ENCODE measurements around the gene RNF150. TPM values are rescaled to one million over a fixed set of nuclear protein-coding genes. Genes with fewer than 3 reads are reported as not detected.
"Not testable (repeated sequence)": the region's sequence is repeated elsewhere in the genome, so short reads cannot be mapped to it uniquely, and the experiment has no call there.

The RNF150 gene
- total and polyA plus RNA-seq, 7 donors: 0.46 to 69.0 (median 53.2) TPM

- no peak for DNase-seq
- no peaks in the 10 kb centered on the region for H3K9me3 ChIP-seq
- no peaks in the 10 kb centered on the region for H3K27me3 ChIP-seq
- H3K4me3 ChIP-seq: no peak overlapping the region
- WGBS, 2 donors: 89 to 92% methylated on average over 2 of the region's 2 CpGs
- peaks cover 0 to 18% (median 6%) of the 10 kb centered on the region in 4 donors for H3K4me1 ChIP-seq
- intact Hi-C loops (cut with DNase I): no loop called here
- no peak overlapping the region for H3K27ac ChIP-seq
- no peaks in the 10 kb centered on the region for H3K36me3 ChIP-seq
- no peak for TF ChIP-seq CTCF (IDR thresholded peaks at IDR 0.05)
- TF ChIP-seq EP300 (IDR thresholded peaks at IDR 0.05): no peak
- no peak for TF ChIP-seq POLR2AphosphoS5 (IDR thresholded peaks at IDR 0.05)
- no peak for TF ChIP-seq POLR2A (IDR thresholded peaks at IDR 0.05)
Observed at GRCh38 chr4:141054446-141054845, 78.8 kb downstream of the RNF150 start.

GRCh38 chr4:141050999-141051398 is 82.3 kb downstream of the RNF150 start:
- H3K27ac ChIP-seq; H3K4me3 ChIP-seq; intact Hi-C loops (cut with DNase I); DNase-seq; H3K9me3 ChIP-seq; H3K27me3 ChIP-seq; H3K36me3 ChIP-seq: not testable (repeated sequence)
- H3K4me1 ChIP-seq: peaks cover 0 to 34% (median 27%) of the 10 kb centered on the region in 4 donors
- 90% methylated on average over 1 of the region's 1 CpG for WGBS, 2 donors

- Histone ChIP-seq H3K36me3 (no peaks in the 10 kb centered on the region), H3K9me3 (no peaks in the 10 kb centered on the region), H3K4me1 (peaks cover 0 to 58% (median 34%) of the 10 kb centered on the region in 4 donors), H3K4me3 (no peak overlapping the region), H3K27ac (peak overlapping the region; percentile 51 to 82 (median 67)), H3K27me3 (no peaks in the 10 kb centered on the region)
- no peak for TF ChIP-seq POLR2A (IDR thresholded peaks at IDR 0.05)
- no peak for TF ChIP-seq CTCF (IDR thresholded peaks at IDR 0.05)
- TF ChIP-seq EP300 (IDR thresholded peaks at IDR 0.05): no peak
- peak in 3 of 4 donors; percentile 50 to 65 (median 58) for TF ChIP-seq POLR2AphosphoS5 (IDR thresholded peaks at IDR 0.05)
- no peak for DNase-seq
- intact Hi-C loops (cut with DNase I): no loop called here
- WGBS, 2 donors: 63 to 71% methylated on average over 7 of the region's 7 CpGs
Observed at GRCh38 chr4:141047228-141047884, 85.9 kb downstream of the RNF150 start.

GRCh38 chr4:141046255-141046654 is 87.0 kb downstream of the RNF150 start:
- no peaks in the 10 kb centered on the region for H3K27me3 ChIP-seq
- H3K9me3 ChIP-seq: no peaks in the 10 kb centered on the region
- peak overlapping the region; percentile 51 to 82 (median 67) for H3K27ac ChIP-seq
- no peaks in the 10 kb centered on the region for H3K36me3 ChIP-seq
- DNase-seq: peak; percentile 78
- WGBS, 2 donors: 57 to 58% methylated on average over 3 of the region's 3 CpGs
- no peak for TF ChIP-seq CTCF (IDR thresholded peaks at IDR 0.05)
- TF ChIP-seq POLR2AphosphoS5 (IDR thresholded peaks at IDR 0.05): peak in 3 of 4 donors; percentile 54 to 77 (median 57)
- TF ChIP-seq EP300 (IDR thresholded peaks at IDR 0.05): peak in 2 of 4 donors; percentile 34 to 81
- intact Hi-C loops (cut with DNase I): no loop called here
- no peak overlapping the region for H3K4me3 ChIP-seq
- H3K4me1 ChIP-seq: peaks cover 0 to 69% (median 37%) of the 10 kb centered on the region in 4 donors

GRCh38 chr4:141045848-141046247 is 87.4 kb downstream of the RNF150 start:
- Histone ChIP-seq H3K36me3 (no peaks in the 10 kb centered on the region), H3K27ac (peak overlapping the region; percentile 51 to 82 (median 67)), H3K27me3 (no peaks in the 10 kb centered on the region), H3K9me3 (no peaks in the 10 kb centered on the region), H3K4me1 (peaks cover 0 to 74% (median 39%) of the 10 kb centered on the region in 4 donors), H3K4me3 (no peak overlapping the region)
- intact Hi-C loops (cut with DNase I): no loop called here
- no peak for DNase-seq
- 85 to 91% methylated on average over 4 of the region's 4 CpGs for WGBS, 2 donors
- no peak for TF ChIP-seq EP300 (IDR thresholded peaks at IDR 0.05)
- TF ChIP-seq POLR2AphosphoS5 (IDR thresholded peaks at IDR 0.05): no peak
- no peak for TF ChIP-seq CTCF (IDR thresholded peaks at IDR 0.05)
- no peak for TF ChIP-seq POLR2A (IDR thresholded peaks at IDR 0.05)

Data from sigmoid colon (tissue), 7 donors.